HG02571 (cell line): ENCODE measurements around the gene EHF.

Source experiments
- ATAC-seq: cut with Tn5 transposase; IDR thresholded peaks from one replicate; pipeline ENCODE4 v1.9.1; 2021; ENCODE audit warnings: mild to moderate bottlenecking, moderate library complexity; ENCODE audit not compliant: unreplicated experiment

Gene EHF

DNA sequence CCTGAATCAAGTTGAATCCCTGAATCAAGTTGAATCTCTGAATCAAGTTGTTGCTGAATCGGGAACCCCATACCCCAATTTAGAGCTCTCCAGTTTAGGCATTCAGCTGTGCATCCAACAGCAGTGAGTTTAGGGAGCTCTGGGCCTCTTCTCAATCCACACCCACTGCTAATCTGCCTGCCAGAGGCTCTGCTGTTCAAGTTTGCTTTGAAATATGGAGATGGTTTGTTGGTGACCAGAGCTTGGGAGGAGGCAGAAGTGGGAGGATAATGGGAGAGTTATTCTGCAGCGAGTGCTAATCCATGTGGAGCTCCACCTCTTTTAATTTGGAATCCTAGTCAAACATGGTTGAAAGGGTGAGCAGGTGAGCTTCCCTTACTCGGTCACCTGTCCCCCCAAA lies 22.4 kb downstream of the EHF start:
- ATAC-seq = no peak

DNA sequence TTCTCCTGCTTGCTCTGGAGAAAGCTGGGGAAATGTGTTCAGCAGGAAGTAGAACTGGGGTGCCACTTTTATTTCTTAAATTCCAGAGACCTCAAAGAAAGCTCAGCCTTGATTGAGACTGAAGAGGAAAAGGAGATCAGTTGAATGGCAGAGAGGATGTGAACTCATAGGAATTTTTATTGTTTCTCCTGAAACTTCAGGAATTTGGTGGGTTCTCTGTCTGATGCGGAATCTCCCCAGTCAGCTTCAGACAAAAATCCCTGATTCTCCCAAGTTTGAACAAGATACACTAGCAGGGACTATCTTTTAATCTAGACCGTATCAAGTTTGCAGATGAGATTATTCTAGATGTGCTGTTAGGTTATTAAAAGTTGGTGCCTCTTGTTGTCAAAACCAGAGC lies 23.0 kb downstream of the EHF start:
- no peak for ATAC-seq

DNA sequence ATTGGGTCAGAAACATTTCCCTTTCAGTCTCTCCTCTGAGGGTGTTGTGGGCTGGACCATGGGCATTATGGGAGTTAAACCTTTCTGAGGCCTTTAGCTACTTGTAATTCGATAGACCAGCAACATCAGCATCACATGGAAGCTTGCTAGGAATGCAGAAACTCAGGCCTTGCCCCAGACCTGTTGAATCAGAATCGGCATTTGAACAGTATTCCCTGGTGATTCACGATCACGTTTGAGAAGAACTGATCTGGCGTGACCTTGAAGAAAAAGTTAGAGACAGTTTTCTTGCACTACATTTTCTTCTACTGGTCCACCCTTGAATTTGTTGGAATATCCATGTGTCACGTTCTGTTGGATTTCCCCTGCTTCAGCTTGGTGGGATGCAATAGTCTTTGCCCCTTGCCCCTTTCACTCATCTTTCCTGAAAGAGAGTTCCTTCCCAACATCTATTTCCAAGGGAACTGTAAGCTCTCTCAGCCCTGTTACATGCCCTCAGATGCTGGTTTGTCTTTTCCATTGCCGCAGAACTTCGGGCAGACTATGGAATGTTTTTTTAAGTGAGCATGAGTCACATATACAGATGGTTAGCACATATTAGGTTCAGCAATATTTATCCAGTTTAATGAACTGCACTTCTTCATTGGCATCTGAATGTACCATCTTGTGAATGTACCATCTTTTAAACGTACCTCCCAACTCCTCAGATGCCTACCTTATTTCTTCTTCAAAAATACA lies 23.9 kb downstream of the EHF start:
- ATAC-seq = no peak

DNA sequence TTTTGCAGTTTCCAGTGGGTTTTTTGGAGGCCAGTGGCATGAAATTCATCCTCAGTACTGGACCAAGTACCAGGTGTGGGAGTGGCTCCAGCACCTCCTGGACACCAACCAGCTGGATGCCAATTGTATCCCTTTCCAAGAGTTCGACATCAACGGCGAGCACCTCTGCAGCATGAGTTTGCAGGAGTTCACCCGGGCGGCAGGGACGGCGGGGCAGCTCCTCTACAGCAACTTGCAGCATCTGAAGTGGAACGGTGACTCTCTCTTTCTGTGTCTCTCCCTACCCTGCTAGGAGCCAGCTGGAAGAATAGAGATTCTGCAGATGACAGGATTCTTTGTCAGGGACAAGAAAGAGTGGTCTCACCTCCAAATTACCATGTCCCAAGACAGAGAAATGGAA lies 25.5 kb downstream of the EHF start:
- no peak for ATAC-seq

DNA sequence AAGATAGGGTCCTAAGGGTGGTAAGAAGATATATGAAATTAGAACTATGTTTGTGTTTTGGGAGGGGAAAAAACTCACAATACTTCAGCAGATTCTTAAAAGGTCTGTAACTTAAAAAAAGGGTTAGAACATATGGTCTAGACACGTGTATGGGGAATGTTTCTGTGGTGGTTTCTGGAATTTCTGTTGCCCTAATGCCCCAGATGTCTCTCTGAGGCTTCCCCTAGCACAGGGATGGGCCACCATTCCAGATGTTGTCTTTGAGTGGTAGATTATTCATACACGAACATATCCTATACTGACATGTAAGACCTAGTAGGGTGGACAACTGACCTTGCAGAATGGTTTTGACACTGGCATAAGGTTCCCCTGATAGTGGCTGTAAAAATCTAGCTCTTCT lies 26.2 kb downstream of the EHF start:
- ATAC-seq = no peak

DNA sequence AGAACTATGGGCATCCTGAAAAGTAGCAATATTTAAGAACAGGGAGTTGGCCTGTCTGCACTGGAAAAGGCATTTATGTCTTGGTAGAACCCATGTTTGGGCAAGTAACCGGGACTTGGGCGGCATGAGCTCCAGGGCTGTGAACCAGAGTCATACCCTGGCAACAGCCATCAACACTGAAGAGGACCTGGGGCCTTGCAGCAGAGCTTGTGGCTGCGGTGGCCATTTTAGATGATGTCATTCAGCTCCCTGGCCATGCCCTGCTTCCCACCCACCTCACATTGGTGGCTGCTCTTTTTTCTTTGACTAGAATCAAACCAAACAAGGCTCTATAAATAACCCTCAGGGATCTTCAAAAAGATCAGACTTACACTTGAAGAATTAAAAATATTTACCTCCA lies 26.6 kb downstream of the EHF start:
- ATAC-seq = no peak

DNA sequence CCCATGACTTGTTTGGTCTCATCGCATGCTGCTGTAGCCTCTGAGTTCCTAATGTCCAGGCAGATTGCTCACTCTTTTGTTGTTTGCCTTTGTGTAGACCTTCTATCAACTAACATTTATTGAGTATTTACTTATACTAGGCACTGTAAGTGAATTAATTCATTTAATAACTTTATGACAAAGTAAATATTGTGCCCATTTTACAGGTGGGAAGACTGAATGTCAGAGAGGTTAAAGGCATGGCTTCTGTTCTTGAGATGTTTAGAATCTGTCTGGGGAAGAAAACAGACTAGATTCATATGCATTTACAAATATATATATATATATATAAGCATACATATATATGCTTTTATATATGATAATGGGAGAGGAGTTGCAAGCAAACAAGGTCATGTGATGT lies 27.1 kb downstream of the EHF start:
- no peak for ATAC-seq

DNA sequence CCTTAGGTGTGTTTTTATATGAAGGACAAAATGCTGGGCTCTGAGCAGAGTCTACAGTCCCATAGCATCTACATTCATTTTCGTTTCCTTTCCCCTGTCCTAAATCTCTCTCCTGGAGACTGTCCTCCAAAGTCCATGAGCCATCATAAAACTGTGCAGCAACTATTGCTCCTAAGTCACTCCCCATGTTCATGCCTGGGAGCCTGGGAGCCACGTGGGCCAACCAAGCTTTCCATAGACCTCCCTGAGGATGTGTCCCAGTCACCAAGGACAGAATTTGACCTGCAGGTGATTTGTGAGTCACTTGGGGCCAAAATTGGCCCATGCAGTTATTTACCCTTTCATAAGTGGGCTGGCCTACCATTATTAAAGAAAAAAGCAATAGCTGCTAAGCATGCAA lies 28.7 kb downstream of the EHF start:
- no peak for ATAC-seq

DNA sequence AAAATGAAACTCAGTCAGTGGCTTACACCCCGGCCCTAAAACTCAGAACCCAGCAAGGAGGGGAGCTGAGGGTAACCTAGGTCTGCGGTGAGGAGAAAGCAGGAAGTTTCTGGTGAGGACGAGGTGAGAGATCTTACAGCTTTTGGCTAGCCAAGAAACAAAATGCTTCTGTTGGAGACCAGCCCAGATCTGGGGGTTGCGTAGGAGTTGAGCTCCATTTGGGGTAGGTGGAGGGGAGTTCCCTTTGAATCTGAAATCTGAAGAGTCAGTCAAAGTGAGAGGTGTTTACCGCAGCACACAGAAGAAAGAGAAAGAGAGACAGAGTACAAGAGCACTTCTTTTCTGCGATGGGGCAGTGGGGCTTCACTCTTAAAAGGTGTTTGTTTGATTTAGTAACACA lies 29.6 kb downstream of the EHF start:
- ATAC-seq = peak; percentile 91

DNA sequence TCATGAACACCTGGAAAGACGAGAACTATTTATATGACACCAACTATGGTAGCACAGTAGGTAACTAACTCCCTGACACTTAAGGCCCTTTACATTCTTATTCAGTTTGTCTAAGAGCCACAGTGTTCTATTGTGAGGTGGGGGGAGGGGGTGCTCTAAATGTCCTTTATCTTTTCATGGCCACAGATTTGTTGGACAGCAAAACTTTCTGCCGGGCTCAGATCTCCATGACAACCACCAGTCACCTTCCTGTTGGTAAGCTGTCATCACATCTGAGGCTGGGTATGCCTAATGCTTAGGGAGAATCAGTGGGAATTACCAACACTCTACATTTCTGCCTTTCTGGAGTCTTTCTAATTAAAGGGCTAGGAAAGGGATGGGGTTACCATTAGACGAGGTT lies 30.7 kb downstream of the EHF start:
- no peak for ATAC-seq

DNA sequence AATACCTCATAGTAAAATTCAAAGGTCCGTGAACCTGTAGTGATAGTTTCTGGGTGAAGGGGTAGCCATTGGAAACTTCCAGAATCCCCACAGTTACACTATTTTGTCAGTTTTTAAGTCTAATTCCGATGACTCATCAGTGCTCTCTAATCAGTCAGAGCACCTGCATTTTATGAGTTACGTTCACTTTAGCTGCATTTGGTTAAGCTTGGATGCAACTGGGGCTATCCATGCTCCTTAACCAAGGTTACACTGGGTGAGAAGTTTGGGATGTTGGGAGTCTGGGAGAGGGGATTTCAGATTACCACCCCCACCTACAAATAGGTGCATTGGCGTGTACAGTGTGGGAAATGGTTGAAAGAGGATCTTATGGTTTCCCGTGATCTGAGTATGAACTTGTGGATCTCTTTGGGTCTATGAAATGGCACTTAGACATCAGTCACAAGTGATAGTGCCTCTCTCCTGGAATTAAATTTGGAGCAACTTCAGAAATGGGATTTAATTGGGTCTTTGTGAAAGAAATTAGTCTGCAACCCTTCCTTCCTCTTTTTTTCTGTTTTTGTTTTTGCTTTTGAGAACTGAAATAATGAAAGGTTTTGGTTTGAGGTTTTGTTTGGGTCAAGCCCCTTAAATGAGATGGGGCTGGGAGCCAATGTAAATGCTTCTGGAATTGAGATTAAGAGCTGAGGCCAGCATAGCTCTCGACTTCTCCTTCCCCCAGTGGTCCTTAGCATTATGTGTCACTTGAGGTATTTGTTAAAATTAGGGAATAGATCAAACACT lies 31.5 kb downstream of the EHF start:
- ATAC-seq = no peak

DNA sequence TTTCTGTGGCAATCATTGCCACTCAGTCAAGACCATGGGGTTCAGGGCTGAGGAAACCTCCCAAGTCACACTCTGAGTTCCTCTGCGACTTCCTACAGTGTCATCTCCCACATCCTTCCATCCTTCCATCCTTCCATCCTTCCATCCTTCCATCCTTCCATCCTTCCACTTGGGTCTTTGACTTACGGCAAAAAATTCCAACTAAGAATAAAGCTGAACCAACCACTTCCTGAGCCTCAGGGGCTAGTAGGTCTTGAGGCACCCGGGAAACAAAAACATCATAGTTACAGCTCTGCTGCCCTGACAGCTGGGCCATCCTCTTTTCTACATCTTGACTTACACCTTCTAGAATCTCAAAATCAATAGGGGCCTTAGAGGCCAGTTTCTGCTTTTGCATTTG lies 32.1 kb downstream of the EHF start:
- ATAC-seq = no peak

DNA sequence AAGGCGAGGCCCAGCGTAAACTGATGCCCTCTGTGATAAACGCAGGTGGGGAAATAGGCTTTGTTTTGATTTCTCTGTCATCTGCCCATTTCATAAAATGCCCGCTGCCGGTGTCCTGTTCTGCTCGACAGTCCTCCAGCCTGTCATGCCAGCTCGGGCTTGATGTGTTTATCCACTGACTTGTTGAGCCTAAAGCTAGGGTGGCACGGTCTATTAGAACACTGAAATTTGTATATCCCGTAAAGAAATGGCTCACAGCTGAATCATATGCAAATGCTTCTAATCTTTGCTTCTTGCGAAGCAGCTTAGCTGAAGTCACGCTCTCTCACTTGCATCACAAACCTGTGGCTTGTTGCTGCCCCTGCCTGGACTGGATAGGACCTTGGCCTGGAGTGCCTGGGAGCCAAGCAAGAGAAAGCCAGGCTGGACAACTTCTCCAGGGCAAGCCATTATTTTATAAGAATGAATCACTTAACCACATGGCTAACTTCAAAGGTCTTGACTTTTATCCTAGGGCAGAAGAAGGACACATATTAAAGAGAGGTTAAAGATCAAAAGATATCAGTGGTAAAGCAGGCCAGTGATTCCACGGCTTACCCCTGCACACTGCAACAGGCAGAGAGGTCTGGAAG lies 33.1 kb downstream of the EHF start:
- ATAC-seq = no peak

DNA sequence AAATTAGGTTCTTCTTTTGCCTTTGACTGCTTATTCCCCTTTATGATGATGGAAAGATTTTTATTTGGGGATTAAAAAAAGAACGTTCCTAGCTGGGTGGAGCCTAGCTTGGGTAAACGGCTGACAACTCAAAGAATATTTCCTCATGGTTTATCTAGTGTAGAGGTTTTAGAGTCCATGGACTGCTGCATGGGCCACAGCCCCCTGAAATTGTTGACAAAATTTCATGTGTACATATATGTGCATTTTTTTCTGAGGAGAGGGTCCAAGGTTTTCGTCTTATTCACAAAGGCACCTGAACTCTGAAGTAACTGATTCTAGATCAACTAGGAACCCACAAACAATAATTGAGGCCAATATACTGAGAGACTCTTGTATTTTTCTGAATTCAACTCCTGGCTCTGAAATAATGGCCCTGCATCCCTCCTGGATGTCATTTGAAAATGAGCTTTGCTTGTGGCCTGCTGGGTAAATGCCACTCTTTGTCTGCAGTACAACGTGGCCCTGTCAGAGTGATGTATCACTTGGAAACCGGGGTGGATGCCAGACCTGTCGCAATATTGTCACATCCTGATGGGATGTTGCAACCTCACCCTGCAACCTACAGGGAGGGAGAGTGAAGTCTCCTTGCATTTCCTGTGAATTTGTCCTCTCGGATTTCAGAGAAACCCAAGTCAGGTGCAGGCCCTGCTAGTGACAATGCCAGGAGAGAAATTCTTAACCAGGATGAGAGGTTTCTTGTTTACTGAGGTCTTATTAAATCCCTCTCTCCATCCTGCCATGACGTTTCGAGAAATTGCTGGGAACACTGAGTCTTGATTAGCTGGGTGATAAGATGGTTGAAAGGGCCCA lies 33.8 kb downstream of the EHF start:
- no peak for ATAC-seq

DNA sequence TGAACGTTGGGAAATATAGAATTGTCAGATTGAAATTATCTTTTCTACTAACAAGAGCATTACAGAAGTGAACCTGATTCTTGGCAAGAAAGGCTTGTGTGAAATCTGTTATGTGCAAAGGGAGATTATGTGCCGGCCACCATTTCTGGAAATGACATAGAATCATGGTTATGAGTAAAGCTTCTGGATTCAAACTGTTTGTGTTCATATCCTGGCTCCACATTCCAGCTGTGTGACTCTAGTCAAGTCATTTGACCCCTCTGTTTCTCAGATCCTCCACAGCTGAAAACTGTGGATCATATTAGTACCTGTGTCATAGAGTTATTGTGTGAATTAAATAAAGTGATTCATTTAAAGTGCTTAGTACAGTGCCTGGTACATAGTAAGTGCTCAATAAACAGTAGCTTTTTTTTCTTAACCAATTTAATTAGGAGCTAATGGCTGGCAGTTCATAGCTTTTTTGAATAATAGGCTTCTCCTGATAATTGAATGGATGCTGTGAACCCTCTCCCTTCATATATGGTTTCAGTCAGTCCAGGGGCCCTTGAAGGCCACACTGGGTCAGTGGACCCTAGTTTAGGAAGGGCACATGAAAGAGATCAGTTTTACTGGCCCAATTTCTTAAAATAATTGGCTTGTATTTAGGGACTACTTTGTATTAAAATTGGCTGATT lies 34.6 kb downstream of the EHF start:
- ATAC-seq = no peak

DNA sequence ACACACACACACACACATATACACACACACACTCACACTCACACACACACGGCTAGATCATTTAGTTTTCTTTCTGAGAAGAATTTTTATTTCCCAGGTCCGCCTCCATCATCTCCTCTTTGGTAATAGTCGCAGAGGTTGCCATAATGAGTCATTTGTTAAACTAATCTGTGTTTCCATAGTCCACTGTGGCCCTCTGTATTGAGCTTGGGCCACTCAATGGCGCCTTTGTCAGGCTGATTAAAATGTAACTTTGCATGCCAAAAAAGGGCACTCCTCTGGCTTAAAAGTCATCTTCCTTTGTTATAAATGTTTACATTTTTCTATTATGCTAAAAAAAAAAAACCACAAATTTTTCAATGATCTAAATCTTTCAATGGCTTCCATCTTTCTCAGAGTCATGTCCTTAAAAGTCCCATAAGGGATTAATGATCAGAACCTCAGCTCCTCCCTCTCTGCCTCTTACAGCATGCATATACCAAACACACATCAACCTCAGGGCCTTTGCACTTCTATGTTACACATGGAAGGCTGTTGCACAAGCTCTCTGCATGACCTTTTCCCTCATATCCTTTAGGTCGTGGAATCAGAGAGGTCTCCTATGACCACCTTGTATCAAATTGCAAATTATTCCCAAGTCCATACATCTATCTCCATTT lies 35.3 kb downstream of the EHF start:
- ATAC-seq = no peak

DNA sequence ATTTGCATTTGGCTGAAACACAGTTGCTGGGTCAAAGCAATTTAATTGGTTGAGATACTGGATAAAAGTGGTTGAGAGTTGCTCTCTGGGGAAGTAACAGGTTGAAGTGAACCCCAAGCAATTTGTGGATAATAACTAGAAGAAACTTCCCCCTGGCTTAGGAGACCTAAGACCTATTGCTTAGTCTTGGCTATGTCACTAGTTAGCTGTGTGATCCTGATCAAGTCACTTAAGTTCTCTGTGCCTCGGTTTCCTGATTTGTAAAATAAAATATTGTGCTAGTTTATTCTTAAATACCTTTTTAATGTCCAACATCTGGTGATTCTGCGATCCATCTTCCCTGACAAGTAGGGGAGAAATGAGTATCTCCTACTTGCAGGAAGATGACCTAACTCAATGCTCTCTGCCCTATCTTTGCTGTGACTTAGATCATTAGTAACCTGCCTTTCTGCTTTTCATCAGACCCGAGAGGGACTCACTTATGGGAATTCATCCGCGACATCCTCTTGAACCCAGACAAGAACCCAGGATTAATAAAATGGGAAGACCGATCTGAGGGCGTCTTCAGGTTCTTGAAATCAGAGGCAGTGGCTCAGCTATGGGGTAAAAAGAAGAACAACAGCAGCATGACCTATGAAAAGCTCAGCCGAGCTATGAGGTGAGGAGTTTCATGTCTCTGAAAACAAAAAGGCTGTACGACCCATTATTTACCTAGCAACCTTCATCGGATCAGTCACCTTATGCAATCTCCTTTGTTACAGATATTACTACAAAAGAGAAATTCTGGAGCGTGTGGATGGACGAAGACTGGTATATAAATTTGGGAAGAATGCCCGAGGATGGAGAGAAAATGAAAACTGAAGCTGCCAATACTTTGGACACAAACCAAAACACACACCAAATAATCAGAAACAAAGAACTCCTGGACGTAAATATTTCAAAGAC lies 37.5 kb downstream of the EHF start:
- ATAC-seq = no peak

DNA sequence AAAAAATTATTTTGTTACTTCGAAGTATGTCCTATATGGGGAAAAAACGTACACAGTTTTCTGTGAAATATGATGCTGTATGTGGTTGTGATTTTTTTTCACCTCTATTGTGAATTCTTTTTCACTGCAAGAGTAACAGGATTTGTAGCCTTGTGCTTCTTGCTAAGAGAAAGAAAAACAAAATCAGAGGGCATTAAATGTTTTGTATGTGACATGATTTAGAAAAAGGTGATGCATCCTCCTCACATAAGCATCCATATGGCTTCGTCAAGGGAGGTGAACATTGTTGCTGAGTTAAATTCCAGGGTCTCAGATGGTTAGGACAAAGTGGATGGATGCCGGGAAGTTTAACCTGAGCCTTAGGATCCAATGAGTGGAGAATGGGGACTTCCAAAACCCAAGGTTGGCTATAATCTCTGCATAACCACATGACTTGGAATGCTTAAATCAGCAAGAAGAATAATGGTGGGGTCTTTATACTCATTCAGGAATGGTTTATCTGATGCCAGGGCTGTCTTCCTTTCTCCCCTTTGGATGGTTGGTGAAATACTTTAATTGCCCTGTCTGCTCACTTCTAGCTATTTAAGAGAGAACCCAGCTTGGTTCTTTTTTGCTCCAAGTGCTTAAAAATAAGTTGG lies 38.3 kb downstream of the EHF start:
- ATAC-seq = no peak
